Body of pancreas (tissue), 4 donors: Measurements from ENCODE around the gene HS6ST3.

Experiments used
- POLR2A ChIP-seq, 3 donors: fragments of 450-650 bp; IDR thresholded peaks; one replicate each; pipeline ENCODE4 v1.6.1; 2016; ENCODE audit warnings: antibody characterized with exemption in 3 of 3, mild to moderate bottlenecking in 2 of 3
- TF ChIP-seq, protein P1 (sequence below), 7 experiments: fragments of 450-650 bp in 4 of 7; fragments of 200-600 bp in 3 of 7; sonication (generic) in 3 of 7; IDR thresholded peaks; one replicate each; pipeline ENCODE4 v1.5.1; 2016 to 2019; ENCODE audit warnings: antibody characterized with exemption in 7 of 7

DNA sequence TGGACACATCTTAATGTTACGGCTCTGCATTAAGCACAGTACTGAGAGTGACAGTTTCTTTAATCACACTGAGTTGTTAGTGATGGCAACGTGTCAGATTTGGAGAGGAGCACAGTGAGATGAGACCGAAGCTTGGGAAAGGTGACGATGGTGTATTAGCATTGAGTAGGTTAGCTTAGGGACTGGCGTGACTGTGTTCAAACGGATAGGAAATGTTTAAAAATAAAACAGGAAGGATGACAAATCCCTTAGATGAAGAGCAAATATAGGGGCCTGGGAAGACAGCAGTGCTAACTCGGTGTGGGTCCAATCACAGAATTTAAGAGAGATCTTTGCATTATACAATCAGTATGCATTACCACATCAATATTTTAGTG is 384.3 kb downstream of the HS6ST3 start:
- TF ChIP-seq, protein P1, sequence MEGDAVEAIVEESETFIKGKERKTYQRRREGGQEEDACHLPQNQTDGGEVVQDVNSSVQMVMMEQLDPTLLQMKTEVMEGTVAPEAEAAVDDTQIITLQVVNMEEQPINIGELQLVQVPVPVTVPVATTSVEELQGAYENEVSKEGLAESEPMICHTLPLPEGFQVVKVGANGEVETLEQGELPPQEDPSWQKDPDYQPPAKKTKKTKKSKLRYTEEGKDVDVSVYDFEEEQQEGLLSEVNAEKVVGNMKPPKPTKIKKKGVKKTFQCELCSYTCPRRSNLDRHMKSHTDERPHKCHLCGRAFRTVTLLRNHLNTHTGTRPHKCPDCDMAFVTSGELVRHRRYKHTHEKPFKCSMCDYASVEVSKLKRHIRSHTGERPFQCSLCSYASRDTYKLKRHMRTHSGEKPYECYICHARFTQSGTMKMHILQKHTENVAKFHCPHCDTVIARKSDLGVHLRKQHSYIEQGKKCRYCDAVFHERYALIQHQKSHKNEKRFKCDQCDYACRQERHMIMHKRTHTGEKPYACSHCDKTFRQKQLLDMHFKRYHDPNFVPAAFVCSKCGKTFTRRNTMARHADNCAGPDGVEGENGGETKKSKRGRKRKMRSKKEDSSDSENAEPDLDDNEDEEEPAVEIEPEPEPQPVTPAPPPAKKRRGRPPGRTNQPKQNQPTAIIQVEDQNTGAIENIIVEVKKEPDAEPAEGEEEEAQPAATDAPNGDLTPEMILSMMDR (IDR thresholded peaks at IDR 0.05): no peak
- no peak for TF ChIP-seq POLR2A (IDR thresholded peaks at IDR 0.05)
